SK-N-SH (cell line): ENCODE results near the gene FHIP2A. TPM values are rescaled to one million over a fixed set of nuclear protein-coding genes. Genes with fewer than 3 reads are reported as not detected.

Experiments
- CTCF ChIA-PET: fragments of 300-600, 350-600 bp; formaldehyde crosslinking; extraction: SDS; loops from one replicate; lab custom pipeline; 2021; lab: Yijun Ruan, JAX
- POLR2A ChIA-PET: fragments of 350-600 bp; sonication (Branson Sonifier 250); formaldehyde crosslinking; extraction: SDS; loops from one replicate; lab custom pipeline; 2020; ENCODE audit warnings: antibody characterized with exemption, inconsistent platforms; lab: Yijun Ruan, JAX
- DNase-seq: peaks from one replicate; pipeline ENCODE4 v3.0.0; 2012
- H2AFZ ChIP-seq: fragments of 200-600 bp; sonication (generic); 2 replicates; pipeline ENCODE4 v1.8.1; 2016; ENCODE audit warnings: antibody characterized with exemption, mild to moderate bottlenecking, low read depth
- H3F3A ChIP-seq: fragments of 200-600 bp; sonication (generic); replicated peaks from 2 replicates; pipeline ENCODE3; 2016; ENCODE audit warnings: antibody characterized with exemption, mild to moderate bottlenecking; ENCODE audit not compliant: insufficient read depth
- H3K27ac ChIP-seq, 2 experiments: fragments of 200-500 bp in 1 of 2; fragments of 200-600 bp in 1 of 2; sonication (Bioruptor generic) in 1 of 2; sonication (generic), shearing (Covaris generic) in 1 of 2; 2 replicates each; pipeline versions ENCODE4 v1.5.1 to v1.6.1; 2014 to 2016; ENCODE audit warnings: low read depth in 2 of 2, inconsistent platforms in 1 of 2, low read length in 1 of 2, mild to moderate bottlenecking in 1 of 2, mixed read lengths in 1 of 2
- H3K27me3 ChIP-seq: fragments of 200-600 bp; sonication (generic), shearing (Covaris generic); 2 replicates; pipeline ENCODE4 v1.6.1; 2016; ENCODE audit warnings: mixed run types; ENCODE audit not compliant: insufficient read depth
- H3K36me3 ChIP-seq, 2 experiments: fragments of 200-500 bp in 1 of 2; fragments of 200-600 bp in 1 of 2; sonication (Bioruptor generic) in 1 of 2; sonication (generic) in 1 of 2; replicated peaks in 1 of 2; 2 replicates each; pipeline versions ENCODE3 to v1.5.1; 2014 to 2016; ENCODE audit warnings: low read length in 1 of 2, mild to moderate bottlenecking in 1 of 2; ENCODE audit not compliant: insufficient read depth in 2 of 2, control insufficient read depth in 1 of 2
- H3K4me1 ChIP-seq, 2 experiments: fragments of 200-500 bp in 1 of 2; fragments of 200-600 bp in 1 of 2; sonication (Bioruptor generic) in 1 of 2; sonication (generic), shearing (Covaris generic) in 1 of 2; 2 replicates each; pipeline versions ENCODE4 v1.5.1 to v1.6.1; 2014 to 2016; ENCODE audit warnings: low read depth in 1 of 2, low read length in 1 of 2, mixed run types in 1 of 2; ENCODE audit not compliant: insufficient read depth in 2 of 2, control insufficient read depth in 1 of 2
- H3K4me2 ChIP-seq: fragments of 200-600 bp; sonication (generic), shearing (Covaris generic); 2 replicates; pipeline ENCODE4 v1.6.1; 2017; ENCODE audit warnings: mixed run types
- H3K4me3 ChIP-seq, 2 experiments: fragments of 200-500 bp in 1 of 2; fragments of 200-600 bp in 1 of 2; sonication (Bioruptor generic) in 1 of 2; sonication (generic), shearing (Covaris generic) in 1 of 2; 2 replicates each; pipeline versions ENCODE4 v1.5.1 to v1.8.1; 2014 to 2016; ENCODE audit warnings: low read depth in 2 of 2, inconsistent platforms in 1 of 2, low read length in 1 of 2, mild to moderate bottlenecking in 1 of 2, mixed read lengths in 1 of 2, moderate library complexity in 1 of 2
- H3K79me2 ChIP-seq: fragments of 200-600 bp; sonication (generic); 2 replicates; pipeline ENCODE4 v1.8.1; 2017; ENCODE audit warnings: mild to moderate bottlenecking; ENCODE audit not compliant: insufficient read depth
- H3K9ac ChIP-seq: fragments of 200-600 bp; sonication (generic); 2 replicates; pipeline ENCODE4 v1.6.1; 2017; ENCODE audit warnings: mixed run types
- H3K9me2 ChIP-seq: fragments of 200-600 bp; sonication (generic); 2 replicates; pipeline ENCODE4 v1.6.1; 2017; ENCODE audit warnings: mixed run types
- H3K9me3 ChIP-seq: fragments of 200-600 bp; sonication (generic); 2 replicates; pipeline ENCODE4 v1.6.1; 2017; ENCODE audit warnings: mixed run types, mild to moderate bottlenecking, moderate library complexity
- H4K20me1 ChIP-seq: fragments of 200-600 bp; sonication (generic); 2 replicates; pipeline ENCODE4 v1.6.1; 2017; ENCODE audit warnings: mild to moderate bottlenecking, mixed run types; ENCODE audit not compliant: insufficient read depth
- CTCF ChIP-seq: fragments of 200-600 bp; sonication (generic); IDR thresholded peaks from 2 replicates; pipeline ENCODE4 v1.6.1; 2017; ENCODE audit warnings: antibody characterized with exemption, mild to moderate bottlenecking, moderate library complexity
- FOXJ3 ChIP-seq: sonication (generic); formaldehyde crosslinking; IDR thresholded peaks from 2 replicates; pipeline ENCODE4 v1.5.1; 2020; ENCODE audit warnings: mild to moderate bottlenecking, missing genetic modification reagents
- JUND ChIP-seq: IDR thresholded peaks from 2 replicates; pipeline ENCODE4 v1.4.0; 2012
- MAX ChIP-seq: IDR thresholded peaks from 2 replicates; pipeline ENCODE4 v1.4.0; 2012; ENCODE audit warnings: low read depth
- MXI1 ChIP-seq: IDR thresholded peaks from 2 replicates; pipeline ENCODE4 v1.6.1; 2012; ENCODE audit warnings: mild to moderate bottlenecking, low read depth, low read length, improper control_type of control experiment
- RAD21 ChIP-seq: IDR thresholded peaks from 2 replicates; pipeline ENCODE4 v1.6.1; 2012; ENCODE audit warnings: mild to moderate bottlenecking, low read length
- SMC3 ChIP-seq: IDR thresholded peaks from 2 replicates; pipeline ENCODE4 v1.6.1; 2012; ENCODE audit warnings: low read depth, low read length, improper control_type of control experiment
- TCF12 ChIP-seq: IDR thresholded peaks from 2 replicates; pipeline ENCODE4 v1.4.0; 2012
- TEAD4 ChIP-seq: IDR thresholded peaks from 2 replicates; pipeline ENCODE4 v1.4.0; 2012; ENCODE audit warnings: mild to moderate bottlenecking, borderline replicate concordance; ENCODE audit not compliant: insufficient read depth
- WGBS: methylation state at CpG from one replicate; pipeline ENCODE4 v1.1.6; 2017; ENCODE audit warnings: low lambda C conversion rate; 5-methylcytosine and 5-hydroxymethylcytosine counted together
- polyA plus RNA-seq, 3 experiments: library from polyadenylated mRNA; depleted of rRNA; stranded (reverse); fragments of >200 nt; gene quantifications; 2 replicates each; pipeline ENCODE4 v1.2.3, GENCODE V29; 2012
- TF ChIP-seq, protein P1 (sequence below): IDR thresholded peaks from 2 replicates; pipeline ENCODE4; 2012

FHIP2A gene
- polyA plus RNA-seq, 1 of the 3 experiments (the other 2 are of a cell fraction): 6.1 TPM

DNA sequence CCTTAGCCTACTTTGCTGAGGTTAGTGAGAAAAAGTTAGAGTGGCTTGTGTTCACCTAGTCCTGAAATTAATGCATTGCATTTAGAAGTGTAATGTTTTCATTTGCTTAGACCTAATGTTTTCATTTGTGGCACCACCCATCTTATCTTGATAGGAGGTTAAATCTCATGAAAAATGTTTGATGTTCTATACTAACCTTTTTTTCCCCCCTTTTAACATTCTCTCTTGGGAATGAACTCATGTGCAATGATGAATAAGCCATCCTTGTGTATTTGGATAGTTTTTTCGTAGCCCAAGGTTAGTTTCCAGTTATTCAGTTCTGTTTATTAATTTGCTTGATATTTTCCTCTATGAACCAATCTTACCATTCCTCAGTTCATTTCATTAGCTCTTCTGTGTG lies 2.8 kb downstream of the FHIP2A start:
- Histone ChIP-seq H3K4me1 (peaks cover 0 to 22% of the 10 kb centered on the region in 2 experiments), H3K9ac (peak overlapping the region; percentile 53), H3K9me2 (no peaks in the 10 kb centered on the region), H3K79me2 (peaks cover 68% of the 10 kb centered on the region), H3K9me3 (no peaks in the 10 kb centered on the region), H3K4me3 (peak overlapping the region in 1 of 2 experiments; percentile 71; a peak in 1 of 4 replicates), H3K27ac (peak overlapping the region in 1 of 2 experiments; percentile 99; a peak in 2 of 4 replicates), H4K20me1 (peaks cover 4% of the 10 kb centered on the region; the same call in 1 of the 2 replicates), H3K4me2 (peak overlapping the region; percentile 57), H3K27me3 (no peaks in the 10 kb centered on the region), H2AFZ (no peak overlapping the region), H3K36me3 (peaks cover 0 to 9% of the 10 kb centered on the region in 2 experiments), H3F3A (peaks cover 39% of the 10 kb centered on the region)
- no peak for TF ChIP-seq RAD21
- TF ChIP-seq CTCF: no peak
- CTCF ChIA-PET: interaction anchor here (4.2 kb wide), 1 partner anchor 10 kb away, joined by 70 read pairs; no protein-coding TSS in a partner anchor
- WGBS: 67% methylated on average over 1 of the region's 1 CpG
- POLR2A ChIA-PET: no interaction called here
- no peak for DNase-seq

DNA sequence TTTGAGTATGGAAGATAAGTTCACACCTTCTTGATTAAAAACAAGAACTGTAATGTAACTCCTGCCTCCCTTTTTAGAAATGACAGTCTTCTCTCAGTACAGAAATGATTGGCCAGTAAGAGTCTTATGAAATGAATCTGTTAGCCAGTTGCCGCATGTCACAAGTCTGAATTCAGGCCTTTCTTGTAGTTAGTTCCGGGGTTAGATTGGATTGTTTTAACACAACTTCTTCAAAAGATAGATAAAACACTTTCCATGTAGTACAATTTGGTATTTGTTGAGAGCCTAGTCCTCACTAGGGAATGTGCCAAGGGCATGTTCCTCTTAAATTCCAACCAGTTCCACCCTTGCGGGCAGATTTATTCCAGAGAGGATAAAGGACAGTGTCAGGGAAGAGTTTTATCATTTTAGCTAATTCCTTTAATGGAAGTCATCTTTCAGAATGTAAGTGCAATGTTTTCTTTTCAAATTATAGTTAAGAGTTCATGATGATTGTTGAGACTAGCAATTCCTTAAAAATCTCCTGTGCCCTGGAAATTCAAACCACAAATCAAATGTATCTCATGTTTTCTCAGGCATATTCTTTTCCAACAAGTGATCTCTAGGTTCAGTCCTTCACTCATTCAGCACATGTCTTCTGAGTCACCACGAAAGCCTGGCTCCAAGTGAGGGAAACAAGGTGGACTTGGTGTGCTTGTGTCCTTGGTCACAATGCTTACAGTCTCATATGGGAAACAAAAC lies 4.1 kb downstream of the FHIP2A start:
- DNase-seq: no peak

More for the DNA sequence above, 4.1 kb downstream of the FHIP2A start:
- ChIA-PET CTCF (no interaction called here), POLR2A (no interaction called here)
- Histone ChIP-seq H3K27ac (peak overlapping the region; percentile 54 to 99; a peak in 3 of 4 replicates), H2AFZ (no peak overlapping the region), H3K36me3 (peaks cover 0 to 11% of the 10 kb centered on the region in 2 experiments), H4K20me1 (peaks cover 12% of the 10 kb centered on the region; the same call in 1 of the 2 replicates), H3K27me3 (no peaks in the 10 kb centered on the region), H3F3A (peaks cover 39% of the 10 kb centered on the region), H3K9me3 (no peaks in the 10 kb centered on the region), H3K79me2 (peaks cover 81% of the 10 kb centered on the region), H3K4me1 (peaks cover 0 to 33% of the 10 kb centered on the region in 2 experiments), H3K4me3 (no peak overlapping the region), H3K9me2 (no peaks in the 10 kb centered on the region), H3K4me2 (peak overlapping the region; percentile 60), H3K9ac (peak overlapping the region; percentile 66; the same call in 1 of the 2 replicates)
- 47% methylated on average over 4 of the region's 4 CpGs for WGBS
- no peak for TF ChIP-seq MXI1
- peak; percentile 46; the same call in 1 of the 2 replicates for TF ChIP-seq MAX
- TF ChIP-seq, protein P1, sequence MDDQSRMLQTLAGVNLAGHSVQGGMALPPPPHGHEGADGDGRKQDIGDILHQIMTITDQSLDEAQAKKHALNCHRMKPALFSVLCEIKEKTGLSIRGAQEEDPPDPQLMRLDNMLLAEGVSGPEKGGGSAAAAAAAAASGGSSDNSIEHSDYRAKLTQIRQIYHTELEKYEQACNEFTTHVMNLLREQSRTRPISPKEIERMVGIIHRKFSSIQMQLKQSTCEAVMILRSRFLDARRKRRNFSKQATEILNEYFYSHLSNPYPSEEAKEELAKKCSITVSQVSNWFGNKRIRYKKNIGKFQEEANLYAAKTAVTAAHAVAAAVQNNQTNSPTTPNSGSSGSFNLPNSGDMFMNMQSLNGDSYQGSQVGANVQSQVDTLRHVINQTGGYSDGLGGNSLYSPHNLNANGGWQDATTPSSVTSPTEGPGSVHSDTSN: peak; percentile 45; the same call in 1 of the 2 replicates
- no peak for TF ChIP-seq SMC3
- TF ChIP-seq FOXJ3 (CRISPR knock-in tag): no peak
- TF ChIP-seq TCF12: peak; percentile 62
- TF ChIP-seq TEAD4: 0 out of 2 replicates have a peak, but pooled peaks have one; percentile 39
- peak; percentile 42 for TF ChIP-seq JUND
